NCI-H2227 treated with DMSO at 0.1 percent for 48 hours (cell line): Measurements from ENCODE around the gene SUGCT.

ENCODE experiments used
- DNase-seq: peaks from one replicate; lab custom pipeline; 2025; lab: John Stamatoyannopoulos, UW

SUGCT gene

GRCh38 chr7:40721342-40721949, 586.6 kb downstream of the SUGCT start:
- DNase-seq, result no peak

GRCh38 chr7:40722242-40722641, 587.4 kb downstream of the SUGCT start:
- no peak for DNase-seq

GRCh38 chr7:40723829-40724228, 589.0 kb downstream of the SUGCT start:
- DNase-seq, result no peak

GRCh38 chr7:40726559-40726958, 591.8 kb downstream of the SUGCT start:
- no peak for DNase-seq

GRCh38 chr7:40733114-40733513, 598.3 kb downstream of the SUGCT start:
- no peak for DNase-seq

GRCh38 chr7:40733578-40733977, 598.8 kb downstream of the SUGCT start:
- DNase-seq, result no peak

- DNase-seq, result no peak
Measured at GRCh38 chr7:40739257-40739656, 604.5 kb downstream of the SUGCT start.

- no peak for DNase-seq
Measured at GRCh38 chr7:40742270-40742669, 607.5 kb downstream of the SUGCT start.

- no peak for DNase-seq
Measured at GRCh38 chr7:40746841-40747556, 612.2 kb downstream of the SUGCT start.

GRCh38 chr7:40747856-40748255, 613.1 kb downstream of the SUGCT start:
- no peak for DNase-seq

- DNase-seq, result no peak
Measured at GRCh38 chr7:40749877-40750276, 615.1 kb downstream of the SUGCT start.

- no peak for DNase-seq
Measured at GRCh38 chr7:40753455-40753854, 618.6 kb downstream of the SUGCT start.

- no peak for DNase-seq
Measured at GRCh38 chr7:40755438-40755837, 620.6 kb downstream of the SUGCT start.

- DNase-seq, result no peak
Measured at GRCh38 chr7:40757109-40757508, 622.3 kb downstream of the SUGCT start.

GRCh38 chr7:40758590-40758989, 623.8 kb downstream of the SUGCT start:
- no peak for DNase-seq

- no peak for DNase-seq
Measured at GRCh38 chr7:40760293-40760964, 625.6 kb downstream of the SUGCT start.

- no peak for DNase-seq
Measured at GRCh38 chr7:40760987-40761386, 626.2 kb downstream of the SUGCT start.

- DNase-seq, result no peak
Measured at GRCh38 chr7:40761762-40762560, 627.2 kb downstream of the SUGCT start.

GRCh38 chr7:40763319-40764287, 628.8 kb downstream of the SUGCT start:
- no peak for DNase-seq

GRCh38 chr7:40765639-40766038, 630.8 kb downstream of the SUGCT start:
- no peak for DNase-seq

GRCh38 chr7:40772096-40772495, 637.3 kb downstream of the SUGCT start:
- DNase-seq, result no peak
